ENCODE measurements around the gene RIOX2.

Gene RIOX2

GRCh38 chr3:98005438-98005837 lies 33.2 kb upstream of the RIOX2 start:
- no peaks in the 10 kb centered on the region for H3K27me3 ChIP-seq
- no peak overlapping the region for H3K4me2 ChIP-seq
- TF ChIP-seq Cebpa-rat (IDR thresholded peaks at IDR 0.05): no peak
- no peak overlapping the region for H3K27ac ChIP-seq
- no peaks in the 10 kb centered on the region for H3K9me3 ChIP-seq
- H3K36me3 ChIP-seq: no peaks in the 10 kb centered on the region
- H4K20me1 ChIP-seq: no peaks in the 10 kb centered on the region
- H3K9ac ChIP-seq: no peak overlapping the region
- no peak overlapping the region for H3K4me3 ChIP-seq
- H3K4me1 ChIP-seq: peaks cover 27% of the 10 kb centered on the region

- no peaks in the 10 kb centered on the region for H3K27me3 ChIP-seq
- H4K20me1 ChIP-seq: no peaks in the 10 kb centered on the region
- H3K4me2 ChIP-seq: peak overlapping the region; percentile 3
- H3K4me1 ChIP-seq: peaks cover 27% of the 10 kb centered on the region
- no peak for TF ChIP-seq Cebpa-rat (IDR thresholded peaks at IDR 0.05)
- H3K9ac ChIP-seq: no peak overlapping the region
- H3K9me3 ChIP-seq: no peaks in the 10 kb centered on the region
- H3K36me3 ChIP-seq: no peaks in the 10 kb centered on the region
- H3K27ac ChIP-seq: no peak overlapping the region
- H3K4me3 ChIP-seq: no peak overlapping the region
Observed at GRCh38 chr3:98004721-98005120, 32.5 kb upstream of the RIOX2 start.

- no peaks in the 10 kb centered on the region for H3K9me3 ChIP-seq
- no peaks in the 10 kb centered on the region for H4K20me1 ChIP-seq
- no peaks in the 10 kb centered on the region for H3K27me3 ChIP-seq
- H3K27ac ChIP-seq: no peak overlapping the region
- no peak overlapping the region for H3K4me3 ChIP-seq
- peak overlapping the region; percentile 36 for H3K4me2 ChIP-seq
- no peak overlapping the region for H3K9ac ChIP-seq
- no peaks in the 10 kb centered on the region for H3K36me3 ChIP-seq
- TF ChIP-seq Cebpa-rat (IDR thresholded peaks at IDR 0.05): no peak
- H3K4me1 ChIP-seq: peaks cover 21% of the 10 kb centered on the region
Observed at GRCh38 chr3:98003306-98003969, 31.2 kb upstream of the RIOX2 start.

- H3K27ac ChIP-seq: no peak overlapping the region
- no peak overlapping the region for H3K9ac ChIP-seq
- H3K9me3 ChIP-seq: no peaks in the 10 kb centered on the region
- H4K20me1 ChIP-seq: no peaks in the 10 kb centered on the region
- H3K27me3 ChIP-seq: no peaks in the 10 kb centered on the region
- H3K4me3 ChIP-seq: no peak overlapping the region
- no peaks in the 10 kb centered on the region for H3K36me3 ChIP-seq
- TF ChIP-seq Cebpa-rat (IDR thresholded peaks at IDR 0.05): no peak
- no peak overlapping the region for H3K4me2 ChIP-seq
- peaks cover 20% of the 10 kb centered on the region for H3K4me1 ChIP-seq
Observed at GRCh38 chr3:98002717-98003116, 30.5 kb upstream of the RIOX2 start.

DNA sequence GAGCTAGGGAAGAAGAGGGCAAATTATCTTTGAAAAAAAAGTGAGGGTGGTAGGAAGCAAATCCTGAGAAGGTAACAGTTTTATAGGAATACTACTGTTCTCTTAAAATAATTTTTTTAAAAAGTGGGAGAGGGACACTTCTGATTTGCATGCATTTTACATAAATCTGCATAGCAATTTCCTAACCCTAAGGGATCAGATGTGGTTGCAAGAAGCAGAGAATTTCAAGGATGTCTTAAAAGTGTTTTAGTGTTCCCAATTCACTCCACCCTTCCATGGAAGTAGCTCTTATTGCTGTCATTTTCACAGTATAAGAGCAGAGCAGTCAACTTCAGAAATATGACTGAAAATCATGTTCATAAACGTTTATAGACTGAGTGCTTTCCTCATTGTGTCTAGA lies 27.8 kb upstream of the RIOX2 start:
- H3K4me3 ChIP-seq: no peak overlapping the region

GRCh38 chr3:97999103-97999502 lies 26.9 kb upstream of the RIOX2 start:
- Histone ChIP-seq H4K20me1 (no peaks in the 10 kb centered on the region), H3K4me3 (no peak overlapping the region), H3K9me3 (no peaks in the 10 kb centered on the region), H3K27me3 (no peaks in the 10 kb centered on the region), H3K4me2 (no peak overlapping the region), H3K36me3 (no peaks in the 10 kb centered on the region), H3K9ac (no peak overlapping the region), H3K4me1 (peaks cover 10% of the 10 kb centered on the region), H3K27ac (no peak overlapping the region)
- TF ChIP-seq Cebpa-rat (IDR thresholded peaks at IDR 0.05): no peak

More for the DNA sequence above, 27.8 kb upstream of the RIOX2 start:
- no peak for TF ChIP-seq Cebpa-rat (IDR thresholded peaks at IDR 0.05)
- H3K4me2 ChIP-seq: no peak overlapping the region
- no peak overlapping the region for H3K27ac ChIP-seq
- H3K27me3 ChIP-seq: no peaks in the 10 kb centered on the region
- peaks cover 19% of the 10 kb centered on the region for H3K4me1 ChIP-seq
- no peaks in the 10 kb centered on the region for H3K9me3 ChIP-seq
- H3K36me3 ChIP-seq: no peaks in the 10 kb centered on the region
- H4K20me1 ChIP-seq: no peaks in the 10 kb centered on the region
- H3K9ac ChIP-seq: no peak overlapping the region

DNA sequence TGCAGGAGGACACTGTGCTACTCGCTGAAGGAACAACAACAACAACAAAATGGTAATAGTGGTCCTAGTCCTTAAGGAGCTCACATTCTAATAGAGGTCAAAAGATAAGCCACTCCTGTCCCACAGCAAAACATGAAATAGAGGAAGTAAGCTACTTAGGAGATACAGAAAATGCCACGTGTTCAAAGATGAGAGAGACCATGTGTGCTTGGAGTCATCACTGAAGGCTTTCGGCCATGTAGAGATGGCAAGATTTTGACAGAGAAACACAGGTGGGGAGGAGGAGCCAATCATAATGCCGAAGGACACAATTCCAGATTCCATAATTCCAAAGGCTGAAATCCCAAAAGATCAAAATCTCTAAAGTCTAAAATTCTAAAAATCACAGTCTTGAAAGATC lies 24.8 kb upstream of the RIOX2 start:
- H3K4me2 ChIP-seq: no peak overlapping the region
- no peak overlapping the region for H3K27ac ChIP-seq
- H3K4me1 ChIP-seq: 0 out of 2 replicates have a peak, but pooled peaks cover 8% of the 10 kb centered on the region
- no peaks in the 10 kb centered on the region for H3K9me3 ChIP-seq
- H3K36me3 ChIP-seq: no peaks in the 10 kb centered on the region
- no peak for TF ChIP-seq Cebpa-rat (IDR thresholded peaks at IDR 0.05)
- H3K9ac ChIP-seq: no peak overlapping the region
- H4K20me1 ChIP-seq: no peaks in the 10 kb centered on the region
- no peaks in the 10 kb centered on the region for H3K27me3 ChIP-seq
- H3K4me3 ChIP-seq: no peak overlapping the region

- no peaks in the 10 kb centered on the region for H3K9me3 ChIP-seq
Observed at GRCh38 chr3:97994328-97994945, 22.2 kb upstream of the RIOX2 start.

GRCh38 chr3:97993526-97993925 lies 21.3 kb upstream of the RIOX2 start:
- Histone ChIP-seq H3K4me2 (no peak overlapping the region), H3K4me3 (no peak overlapping the region), H3K27ac (no peak overlapping the region), H3K36me3 (no peaks in the 10 kb centered on the region), H3K4me1 (peaks cover 14% of the 10 kb centered on the region), H3K9me3 (no peaks in the 10 kb centered on the region), H3K9ac (no peak overlapping the region), H3K27me3 (no peaks in the 10 kb centered on the region), H4K20me1 (no peaks in the 10 kb centered on the region)
- no peak for TF ChIP-seq Cebpa-rat (IDR thresholded peaks at IDR 0.05)

More at GRCh38 chr3:97994328-97994945, 22.2 kb upstream of the RIOX2 start:
- no peaks in the 10 kb centered on the region for H3K36me3 ChIP-seq
- no peak for TF ChIP-seq Cebpa-rat (IDR thresholded peaks at IDR 0.05)
- no peak overlapping the region for H3K9ac ChIP-seq
- H3K4me1 ChIP-seq: peaks cover 14% of the 10 kb centered on the region
- no peaks in the 10 kb centered on the region for H3K27me3 ChIP-seq
- H3K4me3 ChIP-seq: no peak overlapping the region
- no peak overlapping the region for H3K4me2 ChIP-seq
- no peaks in the 10 kb centered on the region for H4K20me1 ChIP-seq
- H3K27ac ChIP-seq: no peak overlapping the region

DNA sequence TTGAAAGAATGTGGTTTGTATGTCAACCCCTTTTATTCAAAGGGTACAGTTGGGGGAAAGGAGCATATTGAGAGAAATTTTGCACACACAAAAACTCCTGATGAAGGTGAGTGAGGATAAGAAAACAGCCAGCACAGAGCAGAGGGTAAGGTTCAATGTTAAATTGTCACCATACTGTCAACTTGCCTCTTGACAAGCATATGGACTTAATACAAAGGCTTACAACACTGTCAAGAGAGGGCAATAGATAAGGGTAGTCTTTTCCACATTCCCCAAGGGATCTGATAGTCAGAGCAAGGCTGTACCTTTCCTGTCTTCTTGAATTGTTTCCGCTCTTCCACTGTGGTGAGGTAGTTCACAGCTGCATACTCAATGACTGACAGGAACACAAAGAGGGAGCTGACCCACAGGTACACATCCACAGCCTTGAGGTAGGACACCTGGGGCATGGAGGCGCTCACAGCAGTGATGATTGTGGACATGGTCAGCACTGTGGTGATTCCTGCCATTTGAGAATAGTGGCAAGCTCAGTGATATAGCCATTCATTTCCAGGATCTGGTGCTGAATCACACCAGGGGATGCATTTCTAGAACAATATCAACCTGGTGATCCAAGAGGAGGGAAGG lies 20.4 kb upstream of the RIOX2 start:
- H3K27ac ChIP-seq: no peak overlapping the region
- 0 out of 2 replicates have a peak overlapping the region, but pooled peaks have one; percentile 4 for H3K4me2 ChIP-seq
- H3K27me3 ChIP-seq: no peaks in the 10 kb centered on the region
- peaks cover 14% of the 10 kb centered on the region for H3K4me1 ChIP-seq
- no peaks in the 10 kb centered on the region for H3K36me3 ChIP-seq
- no peak for TF ChIP-seq Cebpa-rat (IDR thresholded peaks at IDR 0.05)
- H3K9me3 ChIP-seq: no peaks in the 10 kb centered on the region
- no peaks in the 10 kb centered on the region for H4K20me1 ChIP-seq
- H3K4me3 ChIP-seq: no peak overlapping the region
- H3K9ac ChIP-seq: no peak overlapping the region
